Thyroid gland (tissue), 4 donors: ENCODE data around the gene SLC38A4. TPM values are rescaled to one million over a fixed set of nuclear protein-coding genes. Genes with fewer than 3 reads are reported as not detected.

Experiments
- DNase-seq, 2 donors: peaks; one replicate each; pipeline ENCODE4 v3.0.0-alpha.2; 2019
- H3K27ac ChIP-seq, 3 donors: fragments of 200-600 bp; sonication (generic); 1 replicate in 2 of 3; 2 replicates in 1 of 3; pipeline ENCODE4 v1.5.1; 2016 to 2019; ENCODE audit warnings: mild to moderate bottlenecking in 1 of 3, moderate library complexity in 1 of 3
- H3K27me3 ChIP-seq: fragments of 200-600 bp; sonication (generic); one replicate; pipeline ENCODE4 v1.5.1; 2019
- H3K36me3 ChIP-seq, 2 donors: fragments of 200-600 bp; sonication (generic); one replicate each; pipeline ENCODE4 v1.5.1; 2016 to 2019
- H3K4me1 ChIP-seq, 2 donors: fragments of 200-600 bp; sonication (generic); one replicate each; pipeline ENCODE4 v1.5.1; 2017 to 2019
- H3K4me3 ChIP-seq, 3 donors: fragments of 200-600 bp; sonication (generic); replicated peaks in 1 of 3; 1 replicate in 2 of 3; 2 replicates in 1 of 3; pipeline ENCODE4 v1.5.1; 2016; ENCODE audit warnings: mild to moderate bottlenecking in 1 of 3
- H3K9me3 ChIP-seq: fragments of 200-600 bp; sonication (generic); one replicate; pipeline ENCODE4 v1.5.1; 2017
- CTCF ChIP-seq, 6 experiments: fragments of 200-600 bp in 3 of 6; fragments of 450-650 bp in 3 of 6; sonication (generic) in 3 of 6; IDR thresholded peaks; one replicate each; pipeline ENCODE4 v1.5.1; 2016 to 2019; ENCODE audit warnings: antibody characterized with exemption in 6 of 6, mild to moderate bottlenecking in 2 of 6, inconsistent platforms in 1 of 6, moderate library complexity in 1 of 6
- POLR2A ChIP-seq, 2 donors: fragments of 450-650 bp; IDR thresholded peaks; one replicate each; pipeline ENCODE4 v1.6.1; 2017; ENCODE audit warnings: antibody characterized with exemption in 2 of 2, mild to moderate bottlenecking in 2 of 2, moderate library complexity in 1 of 2
- WGBS, 2 donors: methylation state at CpG; one replicate each; pipeline ENCODE4 v1.1.5; 2017; 5-methylcytosine and 5-hydroxymethylcytosine counted together
- intact Hi-C: fragments of 100-400 bp; cut with DNase I; formaldehyde crosslinking; loops from one replicate; pipeline ENCODE4 v1.15.1; 2023
- total RNA-seq, 4 donors: library from RNA; depleted of rRNA; stranded (reverse); fragments of >200 nt; gene quantifications; one replicate each; pipeline ENCODE4 v1.2.3, GENCODE V29; 2016

Gene SLC38A4
- total RNA-seq, 4 donors from 2014 or later = 0.11 to 1.8 (median 1.3) TPM

GRCh38 chr12:46779063-46779462 lies 46.7 kb downstream of the SLC38A4 start:
- 95 to 96% methylated on average over 1 of the region's 1 CpG for WGBS, 2 donors
- H3K4me3 ChIP-seq = no peak overlapping the region
- no peaks in the 10 kb centered on the region for H3K27me3 ChIP-seq
- intact Hi-C loops = no loop called here
- H3K4me1 ChIP-seq = peaks cover 0 to 5% of the 10 kb centered on the region in 2 donors
- no peak for DNase-seq
- no peaks in the 10 kb centered on the region for H3K36me3 ChIP-seq
- H3K9me3 ChIP-seq = no peaks in the 10 kb centered on the region
- TF ChIP-seq POLR2A (IDR thresholded peaks at IDR 0.05) (no peak), CTCF (IDR thresholded peaks at IDR 0.05) (no peak)
- H3K27ac ChIP-seq = no peak overlapping the region

- H3K36me3 ChIP-seq = no peaks in the 10 kb centered on the region
- no peak for TF ChIP-seq CTCF (IDR thresholded peaks at IDR 0.05)
- TF ChIP-seq POLR2A (IDR thresholded peaks at IDR 0.05) = no peak
- no peak for DNase-seq
- no peaks in the 10 kb centered on the region for H3K9me3 ChIP-seq
- intact Hi-C loops = no loop called here
- WGBS, 2 donors = 94 to 96% methylated on average over 5 of the region's 5 CpGs
- no peak overlapping the region for H3K4me3 ChIP-seq
- H3K27me3 ChIP-seq = no peaks in the 10 kb centered on the region
- peaks cover 0 to 1% of the 10 kb centered on the region in 2 donors for H3K4me1 ChIP-seq
- no peak overlapping the region for H3K27ac ChIP-seq
Measured at GRCh38 chr12:46778415-46778814, 47.4 kb downstream of the SLC38A4 start.

- WGBS, 2 donors = 67 to 71% methylated on average over 4 of the region's 4 CpGs
- no peak for DNase-seq
- TF ChIP-seq CTCF (IDR thresholded peaks at IDR 0.05) (no peak), POLR2A (IDR thresholded peaks at IDR 0.05) (no peak)
- no peaks in the 10 kb centered on the region for H3K4me1 ChIP-seq
- H3K27ac ChIP-seq = no peak overlapping the region
- intact Hi-C loops = no loop called here
- no peaks in the 10 kb centered on the region for H3K9me3 ChIP-seq
- no peak overlapping the region for H3K4me3 ChIP-seq
- H3K36me3 ChIP-seq = no peaks in the 10 kb centered on the region
- H3K27me3 ChIP-seq = no peaks in the 10 kb centered on the region
Measured at GRCh38 chr12:46777587-46777986, 48.2 kb downstream of the SLC38A4 start.

- 98% methylated on average over 3 of the region's 3 CpGs for WGBS, 2 donors
- H3K9me3 ChIP-seq = no peaks in the 10 kb centered on the region
- peaks cover 4 to 8% of the 10 kb centered on the region in 2 donors for H3K4me1 ChIP-seq
- no peak for DNase-seq
- H3K36me3 ChIP-seq = no peaks in the 10 kb centered on the region
- H3K27me3 ChIP-seq = no peaks in the 10 kb centered on the region
- intact Hi-C loops = no loop called here
- H3K27ac ChIP-seq = no peak overlapping the region
- TF ChIP-seq POLR2A (IDR thresholded peaks at IDR 0.05) = no peak
- no peak for TF ChIP-seq CTCF (IDR thresholded peaks at IDR 0.05)
- H3K4me3 ChIP-seq = no peak overlapping the region
Measured at GRCh38 chr12:46775796-46776195, 50.0 kb downstream of the SLC38A4 start.

- DNase-seq = no peak
- intact Hi-C loops = no loop called here
Measured at GRCh38 chr12:46774322-46774633, 51.5 kb downstream of the SLC38A4 start.

More at GRCh38 chr12:46774322-46774633, 51.5 kb downstream of the SLC38A4 start:
- Histone ChIP-seq H3K4me3 (no peak overlapping the region), H3K27ac (no peak overlapping the region), H3K36me3 (no peaks in the 10 kb centered on the region), H3K9me3 (no peaks in the 10 kb centered on the region), H3K4me1 (peaks cover 8 to 10% of the 10 kb centered on the region in 2 donors), H3K27me3 (no peaks in the 10 kb centered on the region)
- TF ChIP-seq POLR2A (IDR thresholded peaks at IDR 0.05) = no peak
- no peak for TF ChIP-seq CTCF (IDR thresholded peaks at IDR 0.05)
